Loucy (cell line): ENCODE data around the gene BOD1L1.

ENCODE experiments used
- H2AFZ ChIP-seq: fragments of 200-600 bp; sonication (generic); 2 replicates; pipeline ENCODE4 v1.6.0; 2016; ENCODE audit warnings: antibody characterized with exemption, mild to moderate bottlenecking, low read length, moderate library complexity
- H3F3A ChIP-seq: fragments of 200-600 bp; 2 replicates; pipeline ENCODE4 v1.6.0; 2016; ENCODE audit warnings: antibody characterized with exemption, low read depth, mild to moderate bottlenecking
- H3K27me3 ChIP-seq: fragments of 200-600 bp; sonication (generic); 2 replicates; pipeline ENCODE4 v1.6.1; 2014; ENCODE audit warnings: low read length, mild to moderate bottlenecking; ENCODE audit not compliant: insufficient read depth, poor library complexity, severe bottlenecking
- H3K36me3 ChIP-seq: fragments of 200-600 bp; sonication (generic); 2 replicates; pipeline ENCODE4 v1.6.1; 2016; ENCODE audit warnings: low read length; ENCODE audit not compliant: insufficient read depth
- H3K4me1 ChIP-seq: fragments of 200-600 bp; sonication (generic); 2 replicates; pipeline ENCODE4 v1.5.1; 2014; ENCODE audit warnings: low read length, mild to moderate bottlenecking; ENCODE audit not compliant: insufficient read depth, poor library complexity, severe bottlenecking
- H3K4me2 ChIP-seq: fragments of 200-600 bp; sonication (generic); 2 replicates; pipeline ENCODE4 v1.6.0; 2014; ENCODE audit warnings: antibody characterized with exemption, low read length, low read depth, mild to moderate bottlenecking; ENCODE audit not compliant: poor library complexity, severe bottlenecking
- H3K4me3 ChIP-seq: fragments of 200-600 bp; sonication (generic); 2 replicates; pipeline ENCODE4 v1.5.1; 2014; ENCODE audit warnings: low read length, mild to moderate bottlenecking, mixed read lengths; ENCODE audit not compliant: poor library complexity, severe bottlenecking
- H3K79me2 ChIP-seq: fragments of 200-600 bp; sonication (generic); 2 replicates; pipeline ENCODE4 v1.6.1; 2014; ENCODE audit warnings: low read length; ENCODE audit not compliant: insufficient read depth
- H3K9ac ChIP-seq: fragments of 200-600 bp; sonication (generic); 2 replicates; pipeline ENCODE4 v1.6.0; 2014; ENCODE audit warnings: mild to moderate bottlenecking, low read depth, low read length, moderate library complexity; ENCODE audit not compliant: poor library complexity, severe bottlenecking
- H3K9me2 ChIP-seq: fragments of 200-600 bp; sonication (generic); replicated peaks from 2 replicates; pipeline ENCODE4 v1.6.1; 2016; ENCODE audit warnings: low read depth, low read length, mixed read lengths
- H3K9me3 ChIP-seq: fragments of 200-600 bp; sonication (generic); 2 replicates; pipeline ENCODE4 v1.6.1; 2014; ENCODE audit warnings: mild to moderate bottlenecking, antibody characterized with exemption, low read length, low read depth; ENCODE audit not compliant: insufficient read depth
- H4K20me1 ChIP-seq: fragments of 200-600 bp; sonication (generic); 2 replicates; pipeline ENCODE4 v1.6.0; 2014; ENCODE audit warnings: antibody characterized with exemption, low read length, mild to moderate bottlenecking; ENCODE audit not compliant: insufficient read depth, poor library complexity, severe bottlenecking
- CTCF ChIP-seq: fragments of 200-600 bp; sonication (generic); conservative IDR thresholded peaks from 2 replicates; pipeline ENCODE4 v1.5.1; 2014; ENCODE audit warnings: mild to moderate bottlenecking, antibody characterized with exemption, low read length
- EZH2phosphoT487 ChIP-seq: fragments of 200-600 bp; IDR thresholded peaks from 2 replicates; pipeline ENCODE4 v1.6.1; 2018; ENCODE audit warnings: antibody characterized with exemption, mild to moderate bottlenecking, moderate library complexity, borderline replicate concordance

The BOD1L1 gene

GRCh38 chr4:13618212-13618806, 9.2 kb downstream of the BOD1L1 start:
- Histone ChIP-seq H2AFZ (no peak overlapping the region), H3K4me2 (no peak overlapping the region), H3K4me1 (peaks cover 15% of the 10 kb centered on the region), H4K20me1 (peaks cover 28% of the 10 kb centered on the region), H3K9me3 (no peaks in the 10 kb centered on the region), H3F3A (no peaks in the 10 kb centered on the region), H3K36me3 (peaks cover 60% of the 10 kb centered on the region; the same call in 1 of the 2 replicates), H3K27me3 (no peaks in the 10 kb centered on the region), H3K9ac (no peak overlapping the region), H3K9me2 (no peaks in the 10 kb centered on the region), H3K4me3 (no peak overlapping the region), H3K79me2 (peaks cover 34% of the 10 kb centered on the region)
- TF ChIP-seq CTCF (no peak), EZH2phosphoT487 (no peak)

GRCh38 chr4:13617801-13618200, 9.7 kb downstream of the BOD1L1 start:
- H3K36me3 ChIP-seq = peaks cover 65% of the 10 kb centered on the region; the same call in 1 of the 2 replicates
- no peak overlapping the region for H3K9ac ChIP-seq
- no peaks in the 10 kb centered on the region for H3K9me3 ChIP-seq
- no peak overlapping the region for H3K4me2 ChIP-seq
- TF ChIP-seq EZH2phosphoT487 (no peak), CTCF (no peak)
- H3K4me3 ChIP-seq = no peak overlapping the region
- H3K4me1 ChIP-seq = peaks cover 15% of the 10 kb centered on the region
- H3K27me3 ChIP-seq = no peaks in the 10 kb centered on the region
- H2AFZ ChIP-seq = no peak overlapping the region
- peaks cover 29% of the 10 kb centered on the region for H3K79me2 ChIP-seq
- no peaks in the 10 kb centered on the region for H3K9me2 ChIP-seq
- H4K20me1 ChIP-seq = peaks cover 23% of the 10 kb centered on the region
- H3F3A ChIP-seq = no peaks in the 10 kb centered on the region

DNA sequence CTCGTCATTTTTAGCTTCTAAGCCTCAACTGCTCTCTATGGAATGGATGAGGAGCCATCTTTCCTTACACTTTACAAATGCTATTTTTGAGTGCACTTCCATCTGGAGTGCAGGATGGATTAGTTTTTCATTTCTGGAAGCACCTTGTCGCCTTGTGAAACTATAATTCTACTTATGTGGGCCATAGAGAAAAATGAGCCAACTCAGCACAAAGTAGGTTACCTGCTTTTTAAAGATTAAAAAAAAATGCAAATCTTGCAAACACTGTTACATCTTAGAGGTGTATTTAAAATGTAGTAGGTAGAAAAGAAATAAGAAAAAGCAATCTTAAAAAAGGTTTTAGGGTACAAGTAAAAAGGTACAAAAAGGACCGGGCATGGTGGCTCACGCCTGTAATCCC, 10.9 kb downstream of the BOD1L1 start:
- Histone ChIP-seq H4K20me1 (peaks cover 20% of the 10 kb centered on the region), H3K9ac (no peak overlapping the region), H3K4me2 (no peak overlapping the region), H3K9me2 (no peaks in the 10 kb centered on the region), H3K27me3 (no peaks in the 10 kb centered on the region), H2AFZ (no peak overlapping the region), H3K4me1 (peaks cover 15% of the 10 kb centered on the region), H3K79me2 (peaks cover 18% of the 10 kb centered on the region; the same call in 1 of the 2 replicates), H3K4me3 (no peak overlapping the region), H3K9me3 (no peaks in the 10 kb centered on the region), H3K36me3 (peaks cover 77% of the 10 kb centered on the region), H3F3A (no peaks in the 10 kb centered on the region)
- no peak for TF ChIP-seq EZH2phosphoT487
- TF ChIP-seq CTCF = no peak
